Fibroblast of mammary gland (primary cell): ENCODE data around the gene TEX11.
"Not testable (repeated sequence)": the region's sequence is repeated elsewhere in the genome, so short reads cannot be mapped to it uniquely, and the experiment has no call there.

Experiments used
- DNase-seq: peaks from one replicate; pipeline ENCODE4 v3.0.0-alpha.2; 2010; ENCODE audit warnings: low read depth
- H3K4me3 ChIP-seq: 2 replicates; pipeline ENCODE4 v1.5.1; 2011; ENCODE audit warnings: low read depth, mild to moderate bottlenecking, low read length, moderate library complexity; ENCODE audit not compliant: control insufficient read depth
- TF ChIP-seq, protein P1 (sequence below): conservative IDR thresholded peaks from 2 replicates; pipeline ENCODE4 v1.5.1; 2011; ENCODE audit warnings: low read depth, low read length, inconsistent platforms; ENCODE audit not compliant: control insufficient read depth, insufficient read depth

Gene TEX11

DNA sequence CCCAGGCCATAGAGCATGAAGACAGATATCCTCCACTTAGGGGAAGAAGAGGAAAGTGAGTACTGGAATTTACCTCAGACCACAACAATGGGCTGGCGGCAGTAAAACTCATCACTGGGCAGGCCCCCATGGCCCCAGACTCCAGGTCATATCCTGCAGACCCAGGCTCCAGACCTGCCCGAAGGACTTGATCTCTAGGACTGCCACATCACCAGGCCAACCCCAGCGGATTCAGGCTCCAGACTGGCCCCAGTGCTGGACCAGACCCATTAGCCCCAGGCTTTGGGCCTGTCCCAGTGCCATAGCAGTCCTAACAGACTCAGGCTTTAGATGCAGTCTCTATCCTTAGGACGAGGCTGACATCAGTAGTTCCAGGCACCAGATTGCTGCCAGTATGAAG lies 273.3 kb downstream of the TEX11 start:
- H3K4me3 ChIP-seq = no peak overlapping the region
- no peak for DNase-seq
- TF ChIP-seq, protein P1, sequence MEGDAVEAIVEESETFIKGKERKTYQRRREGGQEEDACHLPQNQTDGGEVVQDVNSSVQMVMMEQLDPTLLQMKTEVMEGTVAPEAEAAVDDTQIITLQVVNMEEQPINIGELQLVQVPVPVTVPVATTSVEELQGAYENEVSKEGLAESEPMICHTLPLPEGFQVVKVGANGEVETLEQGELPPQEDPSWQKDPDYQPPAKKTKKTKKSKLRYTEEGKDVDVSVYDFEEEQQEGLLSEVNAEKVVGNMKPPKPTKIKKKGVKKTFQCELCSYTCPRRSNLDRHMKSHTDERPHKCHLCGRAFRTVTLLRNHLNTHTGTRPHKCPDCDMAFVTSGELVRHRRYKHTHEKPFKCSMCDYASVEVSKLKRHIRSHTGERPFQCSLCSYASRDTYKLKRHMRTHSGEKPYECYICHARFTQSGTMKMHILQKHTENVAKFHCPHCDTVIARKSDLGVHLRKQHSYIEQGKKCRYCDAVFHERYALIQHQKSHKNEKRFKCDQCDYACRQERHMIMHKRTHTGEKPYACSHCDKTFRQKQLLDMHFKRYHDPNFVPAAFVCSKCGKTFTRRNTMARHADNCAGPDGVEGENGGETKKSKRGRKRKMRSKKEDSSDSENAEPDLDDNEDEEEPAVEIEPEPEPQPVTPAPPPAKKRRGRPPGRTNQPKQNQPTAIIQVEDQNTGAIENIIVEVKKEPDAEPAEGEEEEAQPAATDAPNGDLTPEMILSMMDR = no peak

DNA sequence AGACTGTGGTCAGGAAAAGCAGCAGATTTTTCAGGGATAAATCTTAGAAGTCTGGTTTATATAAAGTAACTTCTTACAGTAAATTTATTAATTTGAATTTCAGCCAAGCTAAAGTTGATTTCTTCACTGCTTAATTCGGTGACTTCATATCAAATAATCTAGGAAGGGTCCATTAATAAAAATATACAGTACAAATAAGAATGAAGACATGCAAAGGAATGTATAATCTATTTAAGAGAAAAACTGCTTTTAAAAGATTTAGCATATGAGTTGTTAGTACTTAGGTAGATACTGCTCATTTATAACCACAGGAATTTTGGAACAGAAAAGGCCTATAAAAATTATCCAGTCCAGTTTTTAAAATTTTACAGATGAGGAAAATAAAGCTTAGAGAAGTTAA lies 286.8 kb downstream of the TEX11 start:
- no peak overlapping the region for H3K4me3 ChIP-seq
- TF ChIP-seq, protein P1 = no peak
- DNase-seq = no peak

DNA sequence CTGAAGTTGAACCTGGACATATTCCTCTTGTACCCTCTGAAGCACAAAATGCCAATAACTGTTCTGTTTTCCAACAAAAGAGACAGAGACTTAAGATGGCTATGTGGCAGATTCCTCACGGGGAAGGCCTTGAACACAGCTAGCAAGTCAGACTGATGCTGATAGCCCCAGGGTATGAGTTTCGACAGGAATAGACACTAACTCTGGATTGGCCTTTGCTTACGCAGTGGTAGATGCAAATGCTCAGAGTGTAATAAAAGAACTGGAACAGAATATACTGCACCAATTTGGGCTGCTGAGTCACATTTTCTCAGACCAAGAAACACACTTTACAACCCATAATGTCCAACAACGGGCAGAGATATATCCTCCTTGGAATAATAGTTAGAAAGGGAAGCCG lies 290.0 kb downstream of the TEX11 start:
- DNase-seq = no peak
- no peak overlapping the region for H3K4me3 ChIP-seq
- TF ChIP-seq, protein P1 = no peak

DNA sequence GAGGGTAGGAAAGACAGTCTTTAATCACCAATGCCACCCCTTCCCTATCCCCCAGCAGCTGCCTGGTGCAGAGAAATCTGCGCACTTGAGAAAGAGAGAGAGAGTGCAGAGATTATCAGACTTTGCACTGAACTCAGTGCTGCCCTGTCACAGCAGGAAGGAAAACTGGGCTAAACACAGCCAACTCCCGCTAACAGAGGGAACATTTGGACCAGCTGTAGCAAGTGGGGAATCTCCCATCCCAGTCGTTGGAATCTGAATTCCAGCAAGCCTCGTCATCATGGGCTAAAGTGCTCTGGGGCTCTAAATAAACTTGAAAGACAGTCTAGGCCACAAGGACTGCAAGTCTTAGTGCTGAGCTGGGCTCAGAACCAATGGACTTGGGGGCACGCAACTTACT lies 295.2 kb downstream of the TEX11 start:
- peak; percentile 22 for DNase-seq
- TF ChIP-seq, protein P1 = no peak
- no peak overlapping the region for H3K4me3 ChIP-seq

DNA sequence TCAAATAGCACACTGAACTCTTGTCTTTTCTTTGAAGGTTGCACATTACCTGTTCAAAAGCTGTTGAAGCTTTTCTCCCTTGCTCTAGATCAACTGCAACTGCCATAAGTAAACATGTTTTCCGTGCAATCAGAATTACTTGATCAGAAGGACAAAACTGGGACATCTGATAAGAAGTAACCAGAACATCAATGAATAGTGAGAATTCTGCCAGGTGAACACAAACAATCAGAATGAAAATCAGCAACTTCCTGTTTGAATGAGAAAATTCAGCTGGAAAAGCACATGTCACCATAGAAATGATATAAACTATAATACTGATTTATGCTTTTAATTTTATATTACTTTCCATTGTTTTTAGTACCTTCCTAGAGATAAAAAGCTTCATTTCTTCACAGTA lies 303.2 kb downstream of the TEX11 start:
- no peak overlapping the region for H3K4me3 ChIP-seq
- TF ChIP-seq, protein P1 = no peak
- DNase-seq = no peak

DNA sequence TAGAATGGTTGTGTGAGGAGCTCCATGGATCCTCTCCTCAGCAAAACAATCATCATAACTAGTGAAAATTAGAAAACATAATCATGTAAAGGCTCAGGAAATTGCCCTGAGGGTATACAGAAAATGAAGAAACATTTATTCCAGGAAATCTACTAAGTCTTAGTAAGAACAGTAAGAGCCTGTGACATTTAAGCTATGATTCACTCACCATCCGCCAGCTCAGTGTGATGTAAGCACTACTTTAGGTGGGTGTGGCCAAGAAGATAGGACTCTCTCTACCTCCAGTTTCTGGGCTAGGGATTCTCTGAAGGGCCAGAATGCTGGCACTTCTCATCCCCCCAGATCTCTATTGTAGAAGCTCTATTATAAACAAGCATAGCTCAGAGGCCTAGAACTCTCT lies 316.4 kb downstream of the TEX11 start:
- peak; percentile 82 for DNase-seq
- TF ChIP-seq, protein P1 = no peak
- no peak overlapping the region for H3K4me3 ChIP-seq

DNA sequence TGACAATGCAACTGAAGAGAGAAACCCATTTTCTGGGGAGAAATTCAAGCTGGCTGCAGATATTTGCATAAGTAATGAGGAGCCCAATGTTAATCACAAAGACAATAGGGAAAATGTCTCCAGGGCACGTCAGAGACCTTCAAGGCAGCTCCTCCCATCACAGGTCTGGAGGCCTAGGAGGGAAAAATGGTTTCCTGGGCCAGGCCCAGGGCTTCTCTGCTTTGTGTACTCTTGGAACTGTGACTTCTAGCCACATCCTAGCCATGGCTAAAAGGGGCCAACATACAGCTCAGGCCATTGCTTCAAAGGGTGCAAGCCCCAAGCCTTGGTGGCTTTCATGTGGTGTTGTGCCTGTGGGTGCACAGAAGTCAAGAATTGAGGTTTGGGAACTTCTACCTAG lies 321.4 kb downstream of the TEX11 start:
- H3K4me3 ChIP-seq, DNase-seq: not testable (repeated sequence)
